Neural crest cell (in vitro differentiated cells): ENCODE data around the gene MTMR10. TPM values are rescaled to one million over a fixed set of nuclear protein-coding genes. Genes with fewer than 3 reads are reported as not detected.

Experiments
- DNase-seq: peaks from one replicate; pipeline ENCODE4 v3.0.0; 2021; ENCODE audit warnings: low read depth, mixed read lengths, low spot score
- H3K27ac Mint-ChIP-seq: one replicate; pipeline ENCODE4 v1.8.0; 2021; ENCODE audit warnings: mild to moderate bottlenecking, mixed read lengths; ENCODE audit not compliant: unreplicated experiment
- H3K27me3 Mint-ChIP-seq: 2 replicates; pipeline ENCODE4 v1.8.0; 2021; ENCODE audit warnings: low read depth, mild to moderate bottlenecking, mixed read lengths
- H3K36me3 Mint-ChIP-seq: 2 replicates; pipeline ENCODE4 v1.8.0; 2021; ENCODE audit warnings: low read depth, mild to moderate bottlenecking, mixed read lengths
- H3K4me1 Mint-ChIP-seq: 2 replicates; pipeline ENCODE4 v1.8.0; 2021; ENCODE audit warnings: mixed read lengths
- H3K4me3 Mint-ChIP-seq: one replicate; pipeline ENCODE4 v1.8.0; 2021; ENCODE audit warnings: mild to moderate bottlenecking, mixed read lengths
- H3K9me3 Mint-ChIP-seq: 2 replicates; pipeline ENCODE4 v1.8.0; 2021; ENCODE audit warnings: mixed read lengths
- total RNA-seq: library from RNA; stranded (reverse); gene quantifications from 2 replicates; pipeline ENCODE4 v1.2.1, GENCODE V29; 2021
- TF ChIP-seq, protein P1 (sequence below): fragments of 200-600 bp; sonication (generic); conservative IDR thresholded peaks from 2 replicates; pipeline ENCODE4 v1.5.0; 2021; ENCODE audit warnings: antibody characterized with exemption, mild to moderate bottlenecking

MTMR10 gene
- total RNA-seq, 1 donor from 2014 or later: 18.6 TPM

DNA sequence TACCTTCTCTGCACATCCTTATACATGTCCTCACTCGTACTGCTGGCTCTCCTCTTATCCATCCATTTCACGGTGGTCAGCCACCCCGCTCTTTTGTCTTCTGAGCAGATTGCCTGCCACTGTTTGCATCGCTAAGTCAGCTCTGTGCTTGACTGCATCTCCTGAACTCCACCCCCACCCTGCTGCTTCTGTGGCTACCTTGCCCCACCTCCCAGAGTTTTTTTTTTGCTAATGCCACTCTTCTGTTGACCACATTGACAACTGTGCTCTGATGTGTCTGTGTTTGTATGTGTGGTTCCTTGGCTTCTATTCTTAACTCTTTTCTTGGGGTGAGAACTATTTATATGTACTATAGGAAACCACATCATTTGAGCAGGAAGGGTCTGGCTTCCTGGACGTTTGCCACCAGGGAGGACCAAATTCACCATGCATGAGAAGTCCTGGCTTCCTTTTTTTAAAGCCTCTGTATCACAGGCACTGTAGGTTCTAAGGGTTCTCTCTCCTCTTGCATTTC lies 12.8 kb upstream of the MTMR10 start:
- TF ChIP-seq, protein P1, sequence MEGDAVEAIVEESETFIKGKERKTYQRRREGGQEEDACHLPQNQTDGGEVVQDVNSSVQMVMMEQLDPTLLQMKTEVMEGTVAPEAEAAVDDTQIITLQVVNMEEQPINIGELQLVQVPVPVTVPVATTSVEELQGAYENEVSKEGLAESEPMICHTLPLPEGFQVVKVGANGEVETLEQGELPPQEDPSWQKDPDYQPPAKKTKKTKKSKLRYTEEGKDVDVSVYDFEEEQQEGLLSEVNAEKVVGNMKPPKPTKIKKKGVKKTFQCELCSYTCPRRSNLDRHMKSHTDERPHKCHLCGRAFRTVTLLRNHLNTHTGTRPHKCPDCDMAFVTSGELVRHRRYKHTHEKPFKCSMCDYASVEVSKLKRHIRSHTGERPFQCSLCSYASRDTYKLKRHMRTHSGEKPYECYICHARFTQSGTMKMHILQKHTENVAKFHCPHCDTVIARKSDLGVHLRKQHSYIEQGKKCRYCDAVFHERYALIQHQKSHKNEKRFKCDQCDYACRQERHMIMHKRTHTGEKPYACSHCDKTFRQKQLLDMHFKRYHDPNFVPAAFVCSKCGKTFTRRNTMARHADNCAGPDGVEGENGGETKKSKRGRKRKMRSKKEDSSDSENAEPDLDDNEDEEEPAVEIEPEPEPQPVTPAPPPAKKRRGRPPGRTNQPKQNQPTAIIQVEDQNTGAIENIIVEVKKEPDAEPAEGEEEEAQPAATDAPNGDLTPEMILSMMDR: no peak
- H3K4me3 Mint-ChIP-seq: no peak overlapping the region
- peaks cover 2% of the 10 kb centered on the region for H3K9me3 Mint-ChIP-seq
- peaks cover 17% of the 10 kb centered on the region for H3K27me3 Mint-ChIP-seq
- no peak for DNase-seq
- H3K4me1 Mint-ChIP-seq: peaks cover 12% of the 10 kb centered on the region
- no peaks in the 10 kb centered on the region for H3K36me3 Mint-ChIP-seq
- H3K27ac Mint-ChIP-seq: no peak overlapping the region

DNA sequence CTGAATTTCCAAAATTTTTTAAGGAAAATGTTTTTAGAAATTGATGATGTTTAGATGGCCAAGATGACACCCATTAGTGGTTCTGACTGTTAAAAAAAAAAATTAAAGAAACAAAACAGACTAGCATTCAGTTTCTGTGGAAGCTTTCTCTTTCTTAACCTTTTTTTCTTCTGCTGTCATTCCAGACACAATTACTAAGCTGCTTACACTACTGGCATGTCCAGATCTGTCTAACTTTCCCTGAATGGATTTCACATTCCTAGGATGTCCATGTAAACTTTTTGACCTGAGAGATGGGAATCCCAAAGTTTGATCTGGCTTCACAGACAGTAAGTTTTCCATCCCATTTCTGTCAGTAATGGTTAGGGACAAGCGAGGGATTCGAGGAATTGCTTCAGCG lies 10.3 kb upstream of the MTMR10 start:
- no peaks in the 10 kb centered on the region for H3K36me3 Mint-ChIP-seq
- H3K9me3 Mint-ChIP-seq: no peaks in the 10 kb centered on the region
- H3K27me3 Mint-ChIP-seq: peaks cover 9% of the 10 kb centered on the region
- TF ChIP-seq, protein P1: no peak
- no peak overlapping the region for H3K4me3 Mint-ChIP-seq
- H3K27ac Mint-ChIP-seq: no peak overlapping the region
- peaks cover 12% of the 10 kb centered on the region for H3K4me1 Mint-ChIP-seq
- DNase-seq: no peak

DNA sequence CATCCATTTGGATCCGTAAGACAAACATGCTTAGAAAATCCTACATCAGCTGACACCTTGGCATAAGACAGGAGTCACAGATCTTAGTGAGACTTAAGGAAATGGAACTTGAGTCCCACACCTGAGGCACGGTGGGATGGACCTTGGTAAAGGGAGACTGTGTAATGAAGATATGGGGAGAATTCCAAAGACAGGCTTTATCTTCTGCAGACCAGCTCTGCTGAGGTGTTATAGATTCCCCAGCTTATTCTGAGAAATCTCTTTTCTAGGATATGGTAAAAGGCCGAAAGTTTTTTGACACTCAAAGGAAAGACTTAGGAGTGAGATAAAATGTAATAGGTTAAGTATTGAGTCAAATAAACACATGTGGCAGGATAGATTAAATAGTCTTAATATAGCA lies 8.3 kb upstream of the MTMR10 start:
- Mint-ChIP-seq H3K36me3 (no peaks in the 10 kb centered on the region), H3K27me3 (no peaks in the 10 kb centered on the region), H3K4me3 (no peak overlapping the region), H3K9me3 (no peaks in the 10 kb centered on the region), H3K4me1 (peaks cover 4% of the 10 kb centered on the region), H3K27ac (no peak overlapping the region)
- DNase-seq: no peak
- TF ChIP-seq, protein P1: no peak

DNA sequence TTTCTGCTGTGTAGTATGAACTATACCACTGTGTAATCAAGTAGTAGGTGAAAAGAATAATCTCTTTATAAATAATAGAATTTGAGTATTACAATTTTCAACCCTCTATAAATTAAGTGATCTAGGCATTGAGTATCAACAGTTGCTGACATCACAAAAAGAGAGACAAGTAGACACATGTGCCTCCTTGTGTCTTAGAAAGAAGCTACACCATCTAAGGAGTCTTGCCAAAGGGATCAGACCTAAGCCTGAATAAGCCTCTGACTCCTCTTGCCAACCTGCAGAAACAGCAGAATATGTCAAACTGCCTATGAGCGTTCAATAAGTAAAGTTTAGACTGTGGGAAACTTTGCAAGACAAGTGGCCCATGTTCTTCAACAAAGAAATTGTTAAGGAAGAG lies 5.8 kb upstream of the MTMR10 start:
- TF ChIP-seq, protein P1: no peak
- no peak for DNase-seq
- no peaks in the 10 kb centered on the region for H3K36me3 Mint-ChIP-seq

DNA sequence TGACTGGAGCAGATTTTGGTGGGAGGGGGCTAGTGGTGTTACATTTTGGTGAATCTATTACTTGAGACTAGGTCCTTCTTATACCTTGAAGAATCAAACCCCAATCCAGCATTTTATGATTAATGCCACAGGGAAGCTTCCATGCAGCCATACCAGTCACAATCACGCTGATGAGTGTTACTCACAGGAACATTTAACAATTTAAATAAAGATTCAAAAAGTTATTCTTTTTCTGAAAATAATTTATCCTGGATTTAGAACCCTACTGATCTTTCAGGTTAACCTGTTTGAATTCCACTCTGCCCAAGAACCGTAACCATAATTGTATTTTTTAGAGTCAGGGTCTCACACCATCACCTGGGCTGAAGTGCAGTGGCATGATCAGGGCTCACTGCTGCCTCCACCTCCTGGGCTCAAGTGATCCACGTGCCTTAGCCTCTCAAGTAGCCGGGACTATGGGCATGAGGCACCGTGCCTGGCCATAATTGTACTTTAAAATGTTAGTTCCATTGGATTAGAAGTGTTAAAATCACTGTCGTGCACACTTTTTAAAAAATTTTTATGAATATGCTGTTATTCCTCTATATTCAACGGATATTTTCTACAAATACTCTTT lies 929 bp upstream of the MTMR10 start:
- TF ChIP-seq, protein P1: no peak
- Mint-ChIP-seq H3K4me3 (peak overlapping the region; percentile 89), H3K9me3 (no peaks in the 10 kb centered on the region), H3K27me3 (no peaks in the 10 kb centered on the region), H3K27ac (peak overlapping the region; percentile 58), H3K36me3 (peaks cover 3% of the 10 kb centered on the region), H3K4me1 (peaks cover 30% of the 10 kb centered on the region)
- no peak for DNase-seq

More for the DNA sequence above, 5.8 kb upstream of the MTMR10 start:
- no peak overlapping the region for H3K27ac Mint-ChIP-seq
- no peaks in the 10 kb centered on the region for H3K9me3 Mint-ChIP-seq
- H3K4me1 Mint-ChIP-seq: peaks cover 3% of the 10 kb centered on the region
- no peaks in the 10 kb centered on the region for H3K27me3 Mint-ChIP-seq
- no peak overlapping the region for H3K4me3 Mint-ChIP-seq
